ENCODE measurements around the gene TARS2. TPM values are rescaled to one million over a fixed set of nuclear protein-coding genes. Genes with fewer than 3 reads are reported as not detected.

TARS2 gene
- total and polyA plus RNA-seq, 3 donors from 2014 or later: 35.4 to 39.7 (median 35.7) TPM

GRCh38 chr1:150479927-150480352 is 7.3 kb upstream of the TARS2 start:
- TF ChIP-seq POLR2A (IDR thresholded peaks at IDR 0.05) (no peak), CTCF (IDR thresholded peaks at IDR 0.05) (no peak)
- 61 to 68% methylated on average over 2 of the region's 2 CpGs for whole genome bisulfite sequencing, 2 donors
- H3K27me3 ChIP-seq: no peaks in the 10 kb centered on the region
- H3K4me1 ChIP-seq: peaks cover 12% of the 10 kb centered on the region
- intact Hi-C loops (cut with DNase I; ENCODE audit: low total_unique reads): no loop called here
- no peak for DNase-seq
- H3K4me3 ChIP-seq: no peak overlapping the region
- H3K9me3 ChIP-seq: no peaks in the 10 kb centered on the region
- no peaks in the 10 kb centered on the region for H3K36me3 ChIP-seq (ENCODE audit: low read depth, missing control alignments)
- no peak overlapping the region for H3K27ac ChIP-seq

GRCh38 chr1:150484431-150484830 is 2.8 kb upstream of the TARS2 start:
- Histone ChIP-seq H3K36me3 (ENCODE audit: low read depth, missing control alignments) (no peaks in the 10 kb centered on the region), H3K4me3 (no peak overlapping the region), H3K27me3 (no peaks in the 10 kb centered on the region), H3K4me1 (peaks cover 6% of the 10 kb centered on the region), H3K27ac (no peak overlapping the region), H3K9me3 (no peaks in the 10 kb centered on the region)
- DNase-seq: no peak
- WGBS, 2 donors: 88 to 90% methylated on average over 5 of the region's 5 CpGs
- no peak for TF ChIP-seq CTCF (IDR thresholded peaks at IDR 0.05)
- TF ChIP-seq POLR2A (IDR thresholded peaks at IDR 0.05): no peak
- intact Hi-C loops (cut with DNase I; ENCODE audit: low total_unique reads): no loop called here

GRCh38 chr1:150484861-150485260 is 2.4 kb upstream of the TARS2 start:
- Histone ChIP-seq H3K27ac (no peak overlapping the region), H3K4me1 (peaks cover 6% of the 10 kb centered on the region), H3K4me3 (no peak overlapping the region), H3K27me3 (no peaks in the 10 kb centered on the region), H3K9me3 (no peaks in the 10 kb centered on the region), H3K36me3 (ENCODE audit: low read depth, missing control alignments) (no peaks in the 10 kb centered on the region)
- WGBS, 2 donors: 33 to 41% methylated on average over 2 of the region's 2 CpGs
- TF ChIP-seq CTCF (IDR thresholded peaks at IDR 0.05) (no peak), POLR2A (IDR thresholded peaks at IDR 0.05) (no peak)
- intact Hi-C loops (cut with DNase I; ENCODE audit: low total_unique reads): no loop called here
- DNase-seq: no peak

- intact Hi-C loops (cut with DNase I; ENCODE audit: low total_unique reads): no loop called here
Observed at GRCh38 chr1:150487763-150488115, 520 bp downstream of the TARS2 start.

More at GRCh38 chr1:150487763-150488115, 520 bp downstream of the TARS2 start:
- H3K36me3 ChIP-seq (ENCODE audit: low read depth, missing control alignments): no peaks in the 10 kb centered on the region
- peaks cover 6% of the 10 kb centered on the region for H3K4me1 ChIP-seq
- H3K27ac ChIP-seq: peak overlapping the region in 1 of 2 donors; percentile 50
- H3K9me3 ChIP-seq: no peaks in the 10 kb centered on the region
- no peaks in the 10 kb centered on the region for H3K27me3 ChIP-seq
- no peak for TF ChIP-seq CTCF (IDR thresholded peaks at IDR 0.05)
- TF ChIP-seq POLR2A (IDR thresholded peaks at IDR 0.05): no peak
- WGBS, 2 donors: 0 to 2% methylated on average over 7 of the region's 7 CpGs
- H3K4me3 ChIP-seq: peak overlapping the region; percentile 70 to 82
- DNase-seq: no peak

Measured in testis (tissue), 3 donors.